ENCODE measurements around the gene ARID5B.
A peak's percentile ranks its signal among the peaks of the same experiment; 100 is the strongest.

Gene ARID5B

DNA sequence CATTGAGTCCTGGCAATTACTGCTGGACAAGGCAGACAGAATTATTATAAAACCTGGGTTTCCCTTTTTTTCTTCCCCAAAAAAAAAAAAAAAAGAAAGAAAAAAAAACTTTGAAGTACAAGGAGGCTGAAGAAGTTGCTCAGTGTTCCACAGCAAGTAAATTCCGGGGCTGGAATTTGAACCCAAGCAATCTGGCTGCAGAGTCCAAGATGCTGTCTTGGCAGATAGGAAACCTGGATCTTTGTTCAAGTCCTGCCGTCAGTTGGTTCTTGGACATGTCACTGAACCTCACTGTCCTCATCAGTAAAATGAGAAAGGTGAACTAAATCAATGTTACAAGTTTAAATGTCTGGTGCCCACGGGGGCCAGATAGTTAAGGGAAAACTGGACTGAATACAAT is 35.3 kb downstream of the ARID5B start:
- DNase-seq (ENCODE audit: insufficient read length, low spot score): no peak
- no peak for FAIRE-seq

DNA sequence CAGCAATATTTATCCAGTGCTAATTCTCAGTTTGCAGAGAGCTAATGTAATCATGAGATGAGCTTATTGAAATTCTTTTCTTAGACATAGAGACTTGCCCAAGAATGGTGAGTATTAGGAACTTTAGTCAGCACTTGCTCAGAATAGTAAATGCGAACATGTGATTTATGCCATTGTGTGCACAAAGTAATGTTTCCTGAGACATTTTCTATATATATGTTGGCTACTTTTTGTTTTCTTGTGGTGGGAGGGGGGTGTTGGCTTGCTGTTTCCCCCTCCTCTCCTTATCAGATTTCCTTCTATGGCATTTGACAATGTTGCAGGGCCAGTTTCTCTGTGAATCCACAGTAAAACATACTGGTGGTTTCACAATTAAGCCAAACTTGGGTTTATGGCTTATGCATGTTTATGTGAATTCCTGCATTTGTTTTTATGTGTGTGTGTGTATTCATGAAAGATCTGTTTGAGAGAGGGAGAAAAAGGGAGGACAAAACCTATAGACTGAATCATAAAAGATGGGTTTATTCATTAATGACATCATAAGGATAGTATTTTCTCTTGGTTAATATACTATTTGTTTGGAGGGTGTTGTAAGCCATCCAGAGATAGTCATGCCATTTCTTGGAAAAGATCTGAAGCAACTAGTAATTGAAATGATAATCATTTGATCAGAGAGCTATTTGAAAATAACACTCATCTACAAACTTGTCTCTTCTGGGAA is 36.3 kb downstream of the ARID5B start:
- FAIRE-seq: no peak
- DNase-seq (ENCODE audit: insufficient read length, low spot score): no peak

DNA sequence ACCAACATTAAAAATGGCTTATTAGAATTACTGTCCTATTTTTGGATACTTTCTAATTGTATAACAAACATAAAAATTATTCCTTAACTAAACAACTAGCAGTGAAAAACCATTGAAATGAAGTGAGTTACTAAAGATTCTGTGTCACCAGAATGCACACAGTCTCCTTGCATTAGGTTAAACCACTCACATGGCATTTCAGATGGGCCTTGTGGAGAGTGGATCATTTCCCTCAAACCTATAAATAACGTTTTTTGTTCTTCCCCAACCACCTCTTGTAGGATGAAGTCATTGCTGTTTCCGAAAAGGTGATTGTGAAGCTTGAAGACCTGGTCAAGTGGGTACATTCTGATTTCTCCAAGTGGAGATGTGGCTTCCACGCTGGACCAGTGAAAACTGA is 38.4 kb downstream of the ARID5B start:
- DNase-seq (ENCODE audit: insufficient read length, low spot score) (no peak), FAIRE-seq (no peak)

DNA sequence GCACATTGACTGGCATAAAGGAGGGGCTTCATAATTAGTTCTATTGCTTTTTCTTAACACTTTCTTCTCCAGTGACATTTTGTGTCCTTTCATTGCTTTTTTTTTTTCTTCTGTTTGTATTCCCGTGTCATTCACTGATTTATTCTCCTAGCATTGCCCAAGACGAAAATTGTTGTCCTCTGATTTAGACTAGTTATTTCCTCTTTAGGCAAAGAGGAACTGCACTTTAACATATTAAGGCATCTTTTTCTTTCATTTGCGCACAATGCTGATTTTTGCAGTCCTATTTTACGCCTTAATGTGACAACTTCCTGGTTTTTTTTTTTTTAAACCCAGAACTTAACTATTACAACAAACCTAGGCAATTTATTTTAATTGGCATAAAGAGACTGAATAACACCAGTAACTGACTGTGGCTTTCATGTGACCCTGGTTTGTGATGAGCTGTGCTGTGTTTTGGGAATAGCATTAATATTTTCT is 39.7 kb downstream of the ARID5B start:
- DNase-seq (ENCODE audit: insufficient read length, low spot score) (no peak), FAIRE-seq (no peak)

DNA sequence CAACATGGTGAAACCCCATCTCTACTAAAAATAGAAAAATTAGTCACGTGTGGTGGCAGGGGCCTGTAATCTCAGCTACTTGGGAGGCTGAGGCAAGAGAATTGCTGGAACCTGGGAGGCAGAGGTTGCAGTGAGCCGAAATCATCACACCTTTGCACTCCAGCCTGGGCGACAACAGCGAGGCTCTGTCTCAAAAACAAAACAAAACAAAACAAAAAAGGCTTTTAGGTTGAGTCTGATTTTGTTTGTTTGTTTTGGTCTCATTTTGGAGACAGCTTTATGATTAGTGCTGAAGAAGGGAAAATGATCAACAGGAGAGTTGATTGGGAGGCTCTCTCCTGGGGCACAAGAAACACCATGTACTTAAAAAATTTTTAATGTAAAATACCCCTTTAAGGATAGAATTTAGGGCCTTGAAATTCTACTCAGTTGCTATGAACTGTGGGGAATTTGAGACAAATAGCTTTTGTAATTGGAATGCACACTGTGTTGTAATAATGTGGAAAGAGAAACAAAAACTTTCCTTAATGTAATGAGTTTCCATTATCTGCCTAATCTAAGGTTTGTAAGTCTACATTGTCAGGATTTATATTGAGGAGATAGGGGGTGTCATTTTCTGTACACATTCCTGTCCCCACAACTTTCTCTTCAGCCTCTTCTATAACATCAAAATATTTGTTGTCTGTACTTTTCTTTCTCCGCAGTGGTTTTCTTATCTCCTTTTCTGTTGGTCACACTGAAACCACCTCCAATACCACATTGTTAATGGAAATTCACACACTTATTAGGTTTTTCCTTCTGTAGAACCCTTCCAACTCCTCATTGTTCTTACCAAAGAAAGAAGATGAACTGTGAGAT is 41.3 kb downstream of the ARID5B start:
- DNase-seq (ENCODE audit: insufficient read length, low spot score): peak; percentile 23
- no peak for FAIRE-seq

DNA sequence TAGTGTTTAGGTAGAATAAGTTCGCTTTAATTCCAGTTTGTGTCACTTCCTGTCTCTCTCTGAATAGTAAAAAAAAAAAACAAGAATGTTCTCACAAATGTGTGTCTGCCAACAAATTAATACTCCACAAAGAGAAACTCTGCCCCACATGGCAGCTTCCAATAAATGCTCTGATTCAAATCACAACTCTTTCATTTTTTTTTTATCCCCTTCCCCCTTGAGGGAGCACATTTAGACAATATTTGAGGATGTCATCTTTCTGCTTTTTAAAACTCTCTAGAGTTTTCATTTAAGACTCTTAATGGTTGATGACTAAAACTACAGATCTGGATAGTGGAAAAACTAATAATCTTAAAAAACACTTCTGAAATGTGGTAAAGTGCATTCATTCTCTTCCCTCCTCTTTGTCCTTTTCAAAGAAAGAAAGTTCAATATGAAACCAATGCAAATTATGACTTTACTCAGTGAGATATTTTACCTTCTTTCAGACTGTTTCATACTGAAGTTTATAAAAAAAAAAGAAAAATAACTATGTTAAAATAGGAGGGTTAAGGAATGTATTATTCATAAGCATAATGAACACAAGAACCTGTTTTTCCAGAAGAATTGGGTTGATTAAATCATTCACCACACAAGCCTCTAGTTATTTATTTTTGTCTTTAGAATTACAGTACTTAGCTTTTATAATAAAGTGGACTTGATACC is 42.3 kb downstream of the ARID5B start:
- DNase-seq (ENCODE audit: insufficient read length, low spot score) (peak; percentile 51), FAIRE-seq (no peak)

DNA sequence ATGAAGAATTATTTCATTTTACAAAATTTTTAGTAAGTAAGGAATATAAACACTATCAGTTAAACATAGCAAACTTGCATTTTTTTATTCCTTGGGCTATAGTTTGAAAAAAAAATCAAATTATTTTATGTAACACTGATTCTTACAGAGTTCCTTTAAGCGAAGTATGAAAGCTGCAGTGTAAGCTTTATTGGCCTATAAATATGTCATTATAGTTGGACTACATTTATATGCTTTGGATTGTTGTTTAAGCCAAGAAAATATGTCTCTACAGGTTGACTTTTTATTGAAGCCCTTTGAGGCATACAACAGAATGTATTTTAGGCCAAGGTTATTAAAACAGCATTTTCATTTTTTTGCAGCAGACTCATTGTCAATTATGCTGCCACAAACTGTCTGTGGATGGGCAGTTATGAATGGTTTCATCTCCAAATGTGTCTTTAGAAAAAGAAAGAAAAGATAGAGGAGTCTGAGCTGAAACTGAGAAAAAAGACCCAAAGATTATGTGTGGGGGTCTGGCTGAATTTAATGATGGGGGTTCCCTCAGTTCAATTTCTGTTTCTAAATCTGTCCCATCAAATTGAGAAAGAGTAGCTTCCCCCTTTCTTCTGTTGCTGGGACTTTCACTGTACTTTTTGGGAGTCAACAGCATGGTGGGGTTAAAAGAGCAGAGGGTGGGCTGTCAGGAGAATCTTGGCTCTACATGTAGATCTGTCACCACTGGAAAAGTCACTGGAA is 43.1 kb downstream of the ARID5B start:
- no peak for FAIRE-seq

DNA sequence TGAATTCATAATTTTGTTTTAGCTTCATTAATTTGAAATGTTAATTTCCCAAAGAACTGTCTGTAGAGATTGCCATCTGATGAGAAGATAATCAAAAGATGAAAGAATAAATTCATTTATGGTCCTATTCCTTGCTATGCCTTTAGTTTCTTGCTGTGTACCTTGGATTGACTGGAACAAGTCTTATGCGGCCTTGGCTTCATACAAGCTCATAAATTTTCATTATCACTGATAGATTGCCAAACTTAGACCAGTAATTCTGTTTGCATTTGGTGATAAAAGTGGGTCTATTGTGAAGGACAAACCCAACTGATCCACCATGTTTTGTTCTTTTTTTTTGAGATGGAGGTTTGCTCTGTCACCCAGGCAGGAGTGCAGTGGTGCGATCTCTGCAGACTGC is 48.2 kb downstream of the ARID5B start:
- DNase-seq (ENCODE audit: insufficient read length, low spot score) (no peak), FAIRE-seq (no peak)

More for the DNA sequence above, 43.1 kb downstream of the ARID5B start:
- no peak for DNase-seq (ENCODE audit: insufficient read length, low spot score)

DNA sequence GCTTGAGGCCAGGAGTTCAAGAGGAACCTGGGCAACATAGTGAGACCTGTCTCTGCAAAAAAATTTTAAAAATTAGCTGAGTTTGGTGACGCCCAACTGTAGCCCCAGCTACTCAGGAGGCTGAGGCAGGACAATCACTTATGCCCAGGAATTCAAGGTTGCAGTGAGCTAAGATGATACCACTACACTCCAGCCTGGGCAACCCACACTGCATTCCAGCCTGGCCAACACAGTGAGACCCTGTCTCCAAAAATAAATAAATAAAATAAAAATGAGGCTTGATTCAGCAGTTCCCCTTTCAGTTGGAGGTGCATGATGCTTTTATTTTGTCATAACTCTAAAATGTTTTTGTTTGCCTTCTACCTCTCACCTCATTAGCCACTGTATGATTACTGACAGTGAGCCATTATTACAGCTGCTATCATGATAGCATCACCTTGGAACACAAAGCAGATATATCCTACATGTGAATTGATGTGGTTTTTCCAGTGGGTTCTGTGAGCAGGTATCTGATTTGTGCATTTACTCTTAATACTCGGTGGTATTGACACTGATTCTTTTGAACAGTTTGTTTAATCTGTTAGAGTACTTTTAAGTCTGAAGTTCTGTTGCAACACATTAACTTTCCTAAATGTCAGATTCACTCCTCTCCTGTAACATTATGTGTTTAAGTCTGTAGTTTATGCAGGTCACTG is 49.1 kb downstream of the ARID5B start:
- FAIRE-seq (no peak), DNase-seq (ENCODE audit: insufficient read length, low spot score) (no peak)

DNA sequence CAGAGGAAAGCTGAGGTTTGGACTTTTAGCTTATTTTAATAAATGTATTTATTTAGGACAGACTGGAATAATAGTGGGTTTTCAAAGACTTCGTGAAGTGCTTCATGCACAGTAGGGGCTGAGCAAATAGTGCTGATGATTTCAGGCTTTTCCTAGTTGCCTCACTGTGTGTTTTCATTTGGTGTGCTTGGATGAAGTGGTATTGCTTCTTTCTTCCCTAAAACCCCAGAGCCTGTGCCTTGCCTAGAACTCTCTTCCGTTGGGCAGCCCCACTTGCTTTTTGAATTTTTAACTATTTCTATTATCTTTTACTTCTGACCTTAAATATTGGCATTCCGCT is 49.6 kb downstream of the ARID5B start:
- FAIRE-seq: no peak
- DNase-seq (ENCODE audit: insufficient read length, low spot score): no peak

DNA sequence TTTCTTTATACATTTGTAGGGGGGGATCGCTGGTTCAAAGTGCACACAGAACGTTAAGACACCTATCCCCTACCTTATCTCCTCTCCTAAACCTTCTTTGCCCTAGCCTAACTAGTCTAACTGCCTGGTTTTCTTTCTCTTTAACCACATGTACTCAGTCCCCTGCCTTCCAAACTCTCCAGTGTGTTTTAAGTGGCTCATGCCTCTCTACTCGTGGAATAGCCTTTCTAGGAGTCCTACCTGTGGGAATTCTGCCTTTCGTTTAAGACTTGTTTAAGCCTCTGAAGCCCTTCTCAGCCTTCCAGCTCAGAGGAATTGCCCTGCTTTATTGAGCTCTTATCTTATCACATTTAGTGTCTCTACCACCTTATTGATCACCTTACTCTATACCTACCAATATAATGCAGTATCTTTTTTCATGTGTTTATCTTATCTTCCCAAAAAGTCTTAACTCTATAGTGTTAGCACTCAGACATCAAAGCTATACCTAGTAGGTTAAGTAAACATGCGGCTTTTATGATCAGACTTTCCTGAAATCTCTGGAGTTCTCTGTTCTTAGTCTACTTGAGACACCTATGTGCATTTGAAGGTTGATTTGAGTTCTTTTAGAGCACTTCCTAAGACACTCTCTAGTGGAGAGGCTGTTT is 50.7 kb downstream of the ARID5B start:
- DNase-seq (ENCODE audit: insufficient read length, low spot score): no peak
- no peak for FAIRE-seq

DNA sequence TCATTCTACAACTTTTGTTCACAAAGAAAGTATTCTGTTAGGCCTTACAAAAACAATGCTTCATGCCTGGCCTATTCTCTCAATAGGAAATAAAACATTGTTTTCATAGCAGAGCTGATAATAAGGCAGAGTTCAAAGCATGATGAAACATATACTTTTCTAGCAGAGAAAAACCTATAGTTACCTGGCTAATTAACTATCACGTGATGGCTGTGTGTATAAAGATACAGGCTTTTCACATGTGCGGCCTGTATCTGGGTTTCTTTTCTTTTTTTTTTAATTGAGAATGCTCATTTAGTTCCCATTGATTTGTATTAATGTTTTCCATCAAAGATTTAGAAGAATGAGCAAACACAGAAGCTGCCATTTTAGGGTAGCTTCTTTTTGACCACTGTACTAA is 51.7 kb downstream of the ARID5B start:
- FAIRE-seq (no peak), DNase-seq (ENCODE audit: insufficient read length, low spot score) (no peak)

DNA sequence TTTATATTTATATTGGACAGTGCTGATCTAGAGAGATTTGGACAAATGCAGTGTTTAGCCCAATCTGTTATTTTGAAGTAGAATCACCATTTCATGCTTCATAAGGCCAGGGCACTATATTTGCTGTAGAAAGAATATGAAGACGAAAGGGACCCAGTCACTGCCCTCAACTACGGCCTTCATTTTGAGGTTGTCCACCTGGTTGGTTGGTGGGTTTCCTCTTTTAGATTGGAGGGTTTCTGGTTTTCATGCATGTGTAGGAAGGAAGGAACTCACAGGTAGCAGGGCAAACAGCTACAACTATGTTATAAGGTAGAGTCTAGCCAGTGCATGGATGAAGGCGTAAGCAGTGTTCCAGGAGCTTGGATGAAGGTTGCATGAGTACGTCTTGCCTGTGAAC is 56.3 kb downstream of the ARID5B start:
- FAIRE-seq: no peak
- no peak for DNase-seq (ENCODE audit: insufficient read length, low spot score)

DNA sequence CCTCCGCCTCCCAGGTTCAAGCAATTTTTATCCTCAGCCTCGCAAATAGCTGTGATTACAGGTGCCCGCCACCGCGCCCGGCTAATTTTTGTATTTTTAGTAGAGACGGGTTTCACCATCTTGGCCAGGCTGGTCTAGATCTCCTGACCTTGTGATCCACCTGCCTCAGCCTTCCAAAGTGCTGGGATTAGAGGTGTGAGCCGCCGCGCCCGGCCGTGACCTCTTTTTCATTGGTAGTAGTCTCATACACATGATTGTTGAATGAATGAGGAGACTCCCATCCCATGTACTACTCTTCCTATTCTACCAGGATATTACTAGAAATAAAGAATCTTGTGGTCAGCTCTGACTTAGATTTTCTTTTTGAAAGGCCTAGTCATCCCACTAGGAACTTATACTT is 56.8 kb downstream of the ARID5B start:
- DNase-seq (ENCODE audit: insufficient read length, low spot score): no peak
- FAIRE-seq: no peak

DNA sequence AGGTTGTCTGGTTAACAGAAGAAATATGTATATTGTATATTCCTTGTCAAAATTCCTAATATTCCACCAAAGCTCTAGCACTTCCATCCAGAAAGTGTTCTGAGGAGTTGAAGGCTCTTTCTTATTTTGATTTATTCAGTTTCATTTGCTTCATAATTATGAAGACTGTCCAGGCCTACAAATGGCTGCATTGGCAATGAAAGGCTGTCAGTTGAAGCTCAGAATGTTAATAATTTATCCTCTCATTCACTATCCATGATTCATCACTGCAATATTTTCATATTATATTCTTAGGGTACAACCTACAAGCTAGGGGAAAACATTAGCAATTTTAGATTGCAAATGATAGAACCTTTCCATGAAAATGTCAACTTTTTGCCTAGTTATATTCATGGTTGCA is 57.3 kb downstream of the ARID5B start:
- DNase-seq (ENCODE audit: insufficient read length, low spot score) (no peak), FAIRE-seq (no peak)

DNA sequence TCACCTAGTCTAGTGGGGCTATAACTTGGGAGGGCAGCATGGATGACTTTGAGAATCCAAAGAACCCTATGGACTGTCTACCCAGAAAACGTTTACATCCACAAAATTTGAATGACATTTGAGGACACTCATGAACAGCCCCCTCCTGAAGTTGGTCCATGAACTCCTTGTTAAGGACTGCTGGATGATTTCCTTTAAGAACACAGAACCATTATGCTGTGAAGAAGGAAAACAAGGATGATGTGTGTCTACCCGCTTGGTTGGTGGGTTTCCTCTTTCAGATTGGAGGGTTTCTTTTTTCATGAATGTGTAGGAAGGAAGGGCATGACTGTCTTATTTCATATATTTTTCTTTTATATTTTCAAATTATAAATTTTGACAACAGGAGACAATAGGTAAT is 58.3 kb downstream of the ARID5B start:
- FAIRE-seq (no peak), DNase-seq (ENCODE audit: insufficient read length, low spot score) (no peak)

DNA sequence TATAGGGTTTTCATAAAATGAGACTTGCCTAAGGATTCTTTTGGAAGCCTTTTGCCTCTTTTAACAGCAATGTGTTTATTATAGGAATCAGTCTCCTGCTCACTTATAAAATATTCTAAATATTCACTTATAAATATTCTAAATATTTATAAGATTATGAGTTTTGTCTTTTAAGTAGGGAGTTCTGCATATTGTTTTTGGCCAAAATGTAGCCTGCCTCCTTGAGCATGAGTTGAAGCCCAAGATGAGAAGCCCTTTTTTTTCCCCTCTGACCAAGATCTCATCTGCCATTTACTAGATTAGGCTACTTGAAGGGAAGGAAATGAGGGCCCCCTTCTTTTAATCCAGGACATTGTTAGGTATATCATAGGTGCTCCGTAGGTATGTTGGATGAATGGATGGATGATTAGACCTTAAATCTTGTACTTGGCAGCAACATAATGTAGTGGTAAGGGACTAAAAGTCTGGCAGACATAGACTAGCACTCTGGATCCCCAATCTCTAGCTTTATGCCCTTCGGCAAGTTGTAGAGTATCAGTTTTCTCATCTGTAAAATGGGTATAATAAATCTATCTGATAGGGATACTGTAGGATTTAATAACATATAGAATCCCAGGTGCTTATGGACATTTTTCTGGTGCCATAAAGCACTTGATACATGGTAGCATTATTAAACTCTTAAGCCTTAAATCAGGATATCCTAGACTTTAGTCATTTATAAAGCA is 59.1 kb downstream of the ARID5B start:
- DNase-seq (ENCODE audit: insufficient read length, low spot score) (no peak), FAIRE-seq (no peak)

DNA sequence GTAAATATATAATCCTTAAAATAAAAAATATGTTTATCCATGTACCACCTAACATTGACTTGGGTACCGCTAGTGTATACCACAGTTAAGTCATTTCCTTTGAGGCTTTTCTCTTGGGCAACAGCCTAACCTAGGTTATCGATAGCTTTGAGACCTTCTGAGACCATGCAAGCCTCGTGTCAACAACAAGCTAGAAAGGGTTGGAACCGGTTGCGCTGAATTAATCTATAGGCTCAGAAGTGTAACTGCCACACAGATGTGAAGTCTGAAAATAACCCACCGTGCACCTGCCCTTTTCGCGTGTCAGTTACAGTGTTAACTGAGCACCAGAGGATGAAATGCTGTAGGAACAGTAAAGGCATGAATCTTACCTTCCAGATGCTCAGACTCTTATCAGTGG is 59.8 kb downstream of the ARID5B start:
- no peak for FAIRE-seq
- no peak for DNase-seq (ENCODE audit: insufficient read length, low spot score)

DNA sequence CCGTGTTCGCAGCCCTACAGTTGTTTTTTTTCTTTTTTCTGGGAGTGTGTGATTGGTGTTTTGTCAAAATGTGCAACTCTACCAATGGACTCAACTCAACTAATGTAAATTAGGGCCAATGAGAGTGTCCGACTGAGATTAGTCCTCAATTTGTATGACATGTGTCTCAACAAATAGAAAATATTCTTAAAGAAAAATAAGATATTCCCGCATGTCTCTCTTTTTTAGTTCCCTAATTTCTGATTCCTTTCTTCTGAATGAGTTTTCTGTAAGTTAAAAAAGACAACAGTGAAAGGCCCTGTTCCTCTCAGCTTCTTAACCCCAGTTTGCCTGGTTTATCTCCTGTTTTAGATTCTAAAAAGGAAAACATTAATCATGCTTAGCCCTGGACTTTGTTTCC is 61.5 kb downstream of the ARID5B start:
- FAIRE-seq: no peak
- DNase-seq (ENCODE audit: insufficient read length, low spot score): no peak

Data from HTR-8/SVneo (cell line).